ENCODE data around the gene AURKA.

GRCh38 chr20:56381501-56381900 lies 10.5 kb downstream of the AURKA start:
- TF ChIP-seq REST (IDR thresholded peaks at IDR 0.05; ENCODE audit: low read depth) (no peak), CREB1 (IDR thresholded peaks at IDR 0.05; ENCODE audit: low read depth) (no peak), RAD21 (IDR thresholded peaks at IDR 0.05; ENCODE audit: low read depth) (no peak), MAX (IDR thresholded peaks at IDR 0.05) (no peak), EP300 (IDR thresholded peaks at IDR 0.05; ENCODE audit: borderline replicate concordance) (no peak), USF1 (IDR thresholded peaks at IDR 0.05) (no peak), NFIC (IDR thresholded peaks at IDR 0.05) (no peak), TAF1 (IDR thresholded peaks at IDR 0.05; ENCODE audit: low read depth) (no peak), CEBPB (IDR thresholded peaks at IDR 0.05) (no peak), EGR1 (IDR thresholded peaks at IDR 0.05) (no peak)

All from Ishikawa (cell line).